Measurements from ENCODE around the gene MLX.

DNA sequence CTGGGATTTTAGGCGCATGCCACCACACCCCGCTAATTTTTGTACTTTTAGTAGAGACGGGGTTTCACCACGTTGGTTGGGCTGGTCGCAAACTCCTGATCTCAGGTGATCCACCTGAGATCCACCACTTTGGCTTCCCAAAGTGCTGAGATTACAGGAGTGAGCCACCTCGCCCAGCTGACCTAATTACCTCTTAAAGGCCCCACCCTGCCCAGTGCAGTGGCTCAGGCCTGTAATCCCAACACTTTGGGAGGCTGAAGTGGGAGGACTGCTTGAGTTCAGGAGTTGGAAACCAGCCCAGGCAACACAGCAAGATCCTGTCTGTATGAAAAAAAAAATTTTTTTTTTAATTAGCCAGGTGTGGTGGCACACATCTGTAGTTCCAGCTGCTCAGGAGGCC, 7.8 kb upstream of the MLX start:
- TF ChIP-seq, protein P1, sequence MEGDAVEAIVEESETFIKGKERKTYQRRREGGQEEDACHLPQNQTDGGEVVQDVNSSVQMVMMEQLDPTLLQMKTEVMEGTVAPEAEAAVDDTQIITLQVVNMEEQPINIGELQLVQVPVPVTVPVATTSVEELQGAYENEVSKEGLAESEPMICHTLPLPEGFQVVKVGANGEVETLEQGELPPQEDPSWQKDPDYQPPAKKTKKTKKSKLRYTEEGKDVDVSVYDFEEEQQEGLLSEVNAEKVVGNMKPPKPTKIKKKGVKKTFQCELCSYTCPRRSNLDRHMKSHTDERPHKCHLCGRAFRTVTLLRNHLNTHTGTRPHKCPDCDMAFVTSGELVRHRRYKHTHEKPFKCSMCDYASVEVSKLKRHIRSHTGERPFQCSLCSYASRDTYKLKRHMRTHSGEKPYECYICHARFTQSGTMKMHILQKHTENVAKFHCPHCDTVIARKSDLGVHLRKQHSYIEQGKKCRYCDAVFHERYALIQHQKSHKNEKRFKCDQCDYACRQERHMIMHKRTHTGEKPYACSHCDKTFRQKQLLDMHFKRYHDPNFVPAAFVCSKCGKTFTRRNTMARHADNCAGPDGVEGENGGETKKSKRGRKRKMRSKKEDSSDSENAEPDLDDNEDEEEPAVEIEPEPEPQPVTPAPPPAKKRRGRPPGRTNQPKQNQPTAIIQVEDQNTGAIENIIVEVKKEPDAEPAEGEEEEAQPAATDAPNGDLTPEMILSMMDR (IDR thresholded peaks at IDR 0.05; ENCODE audit: low read length), result no peak
- no peak for TF ChIP-seq EZH2 (optimal IDR thresholded peaks at IDR 0.05; ENCODE audit: low read depth, low read length)
